ENCODE data around the gene LETM1.

DNA sequence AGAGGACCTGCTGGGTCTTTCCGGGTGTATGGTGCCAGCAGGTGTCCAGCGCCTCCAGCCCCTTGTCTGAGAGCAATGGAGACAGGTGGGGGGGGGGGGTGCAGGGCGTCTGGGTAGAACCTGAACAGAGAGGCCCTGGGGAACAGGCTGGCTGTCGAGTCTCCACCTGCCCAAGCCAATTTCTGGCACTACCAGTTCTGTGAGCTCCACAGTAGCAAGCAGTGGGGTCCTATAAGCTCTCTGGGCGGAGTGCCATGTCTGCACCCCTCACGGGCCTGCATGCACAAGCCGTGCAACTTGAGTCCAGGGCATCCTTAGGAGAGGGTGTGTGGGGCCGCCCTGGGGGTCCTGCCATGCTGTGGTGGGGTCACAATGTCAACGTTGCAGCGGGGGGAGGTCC is 72.9 kb downstream of the LETM1 start:
- TF ChIP-seq, protein P1, sequence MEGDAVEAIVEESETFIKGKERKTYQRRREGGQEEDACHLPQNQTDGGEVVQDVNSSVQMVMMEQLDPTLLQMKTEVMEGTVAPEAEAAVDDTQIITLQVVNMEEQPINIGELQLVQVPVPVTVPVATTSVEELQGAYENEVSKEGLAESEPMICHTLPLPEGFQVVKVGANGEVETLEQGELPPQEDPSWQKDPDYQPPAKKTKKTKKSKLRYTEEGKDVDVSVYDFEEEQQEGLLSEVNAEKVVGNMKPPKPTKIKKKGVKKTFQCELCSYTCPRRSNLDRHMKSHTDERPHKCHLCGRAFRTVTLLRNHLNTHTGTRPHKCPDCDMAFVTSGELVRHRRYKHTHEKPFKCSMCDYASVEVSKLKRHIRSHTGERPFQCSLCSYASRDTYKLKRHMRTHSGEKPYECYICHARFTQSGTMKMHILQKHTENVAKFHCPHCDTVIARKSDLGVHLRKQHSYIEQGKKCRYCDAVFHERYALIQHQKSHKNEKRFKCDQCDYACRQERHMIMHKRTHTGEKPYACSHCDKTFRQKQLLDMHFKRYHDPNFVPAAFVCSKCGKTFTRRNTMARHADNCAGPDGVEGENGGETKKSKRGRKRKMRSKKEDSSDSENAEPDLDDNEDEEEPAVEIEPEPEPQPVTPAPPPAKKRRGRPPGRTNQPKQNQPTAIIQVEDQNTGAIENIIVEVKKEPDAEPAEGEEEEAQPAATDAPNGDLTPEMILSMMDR (IDR thresholded peaks at IDR 0.05; ENCODE audit: low read depth, low read length, missing input control), result no peak
- TF ChIP-seq TAF1 (conservative IDR thresholded peaks at IDR 0.05) (no peak), FOXA1 (IDR thresholded peaks at IDR 0.05) (no peak), RAD21 (IDR thresholded peaks at IDR 0.05) (no peak), YY1 (IDR thresholded peaks at IDR 0.05) (no peak)
- TF ChIP-seq, protein P2, sequence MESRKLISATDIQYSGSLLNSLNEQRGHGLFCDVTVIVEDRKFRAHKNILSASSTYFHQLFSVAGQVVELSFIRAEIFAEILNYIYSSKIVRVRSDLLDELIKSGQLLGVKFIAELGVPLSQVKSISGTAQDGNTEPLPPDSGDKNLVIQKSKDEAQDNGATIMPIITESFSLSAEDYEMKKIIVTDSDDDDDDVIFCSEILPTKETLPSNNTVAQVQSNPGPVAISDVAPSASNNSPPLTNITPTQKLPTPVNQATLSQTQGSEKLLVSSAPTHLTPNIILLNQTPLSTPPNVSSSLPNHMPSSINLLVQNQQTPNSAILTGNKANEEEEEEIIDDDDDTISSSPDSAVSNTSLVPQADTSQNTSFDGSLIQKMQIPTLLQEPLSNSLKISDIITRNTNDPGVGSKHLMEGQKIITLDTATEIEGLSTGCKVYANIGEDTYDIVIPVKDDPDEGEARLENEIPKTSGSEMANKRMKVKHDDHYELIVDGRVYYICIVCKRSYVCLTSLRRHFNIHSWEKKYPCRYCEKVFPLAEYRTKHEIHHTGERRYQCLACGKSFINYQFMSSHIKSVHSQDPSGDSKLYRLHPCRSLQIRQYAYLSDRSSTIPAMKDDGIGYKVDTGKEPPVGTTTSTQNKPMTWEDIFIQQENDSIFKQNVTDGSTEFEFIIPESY (IDR thresholded peaks at IDR 0.05), result no peak
- TF ChIP-seq, protein P3, sequence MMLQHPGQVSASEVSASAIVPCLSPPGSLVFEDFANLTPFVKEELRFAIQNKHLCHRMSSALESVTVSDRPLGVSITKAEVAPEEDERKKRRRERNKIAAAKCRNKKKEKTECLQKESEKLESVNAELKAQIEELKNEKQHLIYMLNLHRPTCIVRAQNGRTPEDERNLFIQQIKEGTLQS (IDR thresholded peaks at IDR 0.05), result no peak

Data from liver (tissue), 3 donors.